NCI-H345 treated with DMSO at 0.1 percent for 48 hours (cell line): ENCODE measurements around the gene PSENEN.

Experiments
- DNase-seq: peaks from one replicate; lab custom pipeline; 2025; ENCODE audit not compliant: unreplicated experiment; lab: John Stamatoyannopoulos, UW

PSENEN gene

DNA sequence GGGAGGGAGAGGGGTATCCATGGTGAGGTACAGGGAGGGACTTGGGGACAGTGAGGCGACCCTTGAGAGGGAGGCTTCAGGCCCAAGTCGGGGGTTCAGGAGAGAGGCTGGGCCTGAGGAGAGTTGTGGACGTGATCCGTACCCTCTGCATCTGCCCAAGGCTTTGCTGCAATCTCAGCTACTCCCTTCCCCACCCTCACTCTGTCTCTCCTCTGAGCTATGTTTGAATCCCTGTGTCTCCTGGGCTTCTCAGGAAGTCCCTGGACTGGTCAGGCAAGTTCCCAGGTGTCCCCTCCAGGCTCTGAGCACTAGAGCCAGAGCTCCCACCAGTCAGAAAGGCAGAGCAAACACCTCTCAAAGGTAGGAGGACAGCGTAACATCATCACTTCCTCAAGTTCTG, 4.7 kb downstream of the PSENEN start:
- no peak for DNase-seq

GRCh38 chr19:35751839-35752745, 6.6 kb downstream of the PSENEN start:
- DNase-seq = no peak

GRCh38 chr19:35752746-35753350, 7.4 kb downstream of the PSENEN start:
- no peak for DNase-seq

DNA sequence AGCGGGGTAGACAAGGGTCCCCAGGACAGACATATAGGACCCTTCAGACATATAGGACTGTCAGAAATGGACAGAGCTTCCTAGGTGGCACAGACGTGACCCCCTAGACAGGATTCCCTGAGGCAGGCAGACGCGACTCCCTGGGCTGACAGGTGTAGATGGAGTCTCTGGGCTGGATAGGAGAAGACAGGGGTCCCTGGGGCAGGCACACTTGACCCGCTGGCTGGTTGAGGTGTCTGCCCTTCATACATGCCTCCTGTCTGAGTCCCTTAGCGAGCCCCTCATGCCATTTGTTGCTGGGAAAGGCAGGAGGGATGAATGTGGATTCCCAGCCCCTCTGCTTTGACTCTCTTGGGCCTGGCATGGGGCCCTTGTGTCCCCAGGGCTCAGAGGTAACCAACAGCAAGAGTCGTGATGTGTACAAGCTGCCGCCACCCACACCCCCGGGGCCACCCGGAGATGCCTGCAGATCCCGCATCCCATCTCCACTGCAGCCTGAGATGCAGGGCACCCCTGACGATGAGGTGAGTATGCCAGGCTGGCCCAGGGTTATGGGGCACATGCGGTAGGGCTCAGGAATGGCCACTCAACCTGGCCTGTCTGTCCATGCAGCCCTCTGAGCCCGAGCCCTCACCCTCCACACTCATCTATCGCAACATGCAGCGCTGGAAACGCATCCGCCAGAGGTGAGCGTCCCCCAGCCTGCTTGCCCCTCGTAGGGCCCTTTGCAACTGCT, 8.4 kb downstream of the PSENEN start:
- no peak for DNase-seq

GRCh38 chr19:35754370-35755130, 9.1 kb downstream of the PSENEN start:
- no peak for DNase-seq

DNA sequence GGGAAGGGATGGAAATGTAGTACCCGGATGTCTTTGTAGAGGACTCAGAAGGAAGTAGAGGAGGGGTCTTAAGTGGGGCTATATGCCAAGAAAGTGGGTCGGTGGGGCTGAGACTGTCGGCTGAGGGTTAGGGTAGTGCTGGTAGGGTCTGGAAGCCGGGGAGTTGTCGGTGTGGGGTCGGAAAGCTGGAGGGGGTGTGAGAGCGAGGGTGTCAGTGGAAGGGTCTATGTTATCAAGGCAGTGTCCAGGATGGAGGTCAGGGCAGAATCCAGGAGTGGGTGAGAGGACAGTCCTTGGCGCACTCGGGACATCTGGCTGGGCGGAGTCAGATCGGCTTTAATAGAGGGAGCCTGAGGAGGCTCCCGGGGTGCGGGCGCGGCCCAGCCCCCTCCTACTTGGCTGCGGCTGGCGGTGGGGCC, 9.7 kb downstream of the PSENEN start:
- DNase-seq = no peak

DNA sequence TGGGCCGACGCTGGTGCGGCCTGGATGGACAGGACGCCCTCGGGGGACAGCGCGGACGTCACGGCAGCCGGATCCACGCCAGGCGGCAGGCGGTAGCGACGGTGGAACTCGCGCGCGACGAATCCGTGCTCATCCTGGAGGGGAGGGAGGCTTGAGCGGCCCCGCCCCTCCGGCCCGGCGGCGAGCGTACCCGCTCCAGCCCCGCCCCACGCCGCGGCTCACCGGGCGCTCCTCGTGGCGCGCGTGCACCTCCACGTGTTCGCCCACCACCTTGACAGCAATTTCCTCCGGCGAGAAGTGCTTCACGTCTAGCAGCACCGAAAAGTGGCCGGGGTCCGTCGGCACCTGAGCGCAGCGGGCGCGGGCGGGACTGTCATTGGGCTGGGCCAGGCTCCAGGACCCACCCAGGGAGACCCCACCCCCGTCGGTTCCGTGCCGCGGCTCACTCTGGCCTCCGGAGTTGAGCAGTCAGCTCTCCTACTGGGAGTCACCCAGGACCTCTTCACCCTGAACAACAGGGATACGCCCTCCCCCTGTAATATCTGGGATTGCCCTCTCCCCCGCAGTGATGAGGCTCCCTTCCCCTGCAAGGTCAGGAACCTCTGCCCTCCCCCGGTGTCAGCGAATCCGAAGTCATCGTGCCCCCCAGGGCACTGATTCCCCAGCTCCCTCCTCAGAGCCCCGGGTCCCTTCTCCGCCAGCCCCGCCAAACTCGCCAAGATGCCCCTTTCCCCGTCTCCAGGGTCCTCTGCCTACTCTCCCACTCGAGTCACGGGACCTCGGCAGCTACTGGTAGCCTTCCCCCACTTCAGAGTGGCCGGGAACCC, 10.3 kb downstream of the PSENEN start:
- no peak for DNase-seq

DNA sequence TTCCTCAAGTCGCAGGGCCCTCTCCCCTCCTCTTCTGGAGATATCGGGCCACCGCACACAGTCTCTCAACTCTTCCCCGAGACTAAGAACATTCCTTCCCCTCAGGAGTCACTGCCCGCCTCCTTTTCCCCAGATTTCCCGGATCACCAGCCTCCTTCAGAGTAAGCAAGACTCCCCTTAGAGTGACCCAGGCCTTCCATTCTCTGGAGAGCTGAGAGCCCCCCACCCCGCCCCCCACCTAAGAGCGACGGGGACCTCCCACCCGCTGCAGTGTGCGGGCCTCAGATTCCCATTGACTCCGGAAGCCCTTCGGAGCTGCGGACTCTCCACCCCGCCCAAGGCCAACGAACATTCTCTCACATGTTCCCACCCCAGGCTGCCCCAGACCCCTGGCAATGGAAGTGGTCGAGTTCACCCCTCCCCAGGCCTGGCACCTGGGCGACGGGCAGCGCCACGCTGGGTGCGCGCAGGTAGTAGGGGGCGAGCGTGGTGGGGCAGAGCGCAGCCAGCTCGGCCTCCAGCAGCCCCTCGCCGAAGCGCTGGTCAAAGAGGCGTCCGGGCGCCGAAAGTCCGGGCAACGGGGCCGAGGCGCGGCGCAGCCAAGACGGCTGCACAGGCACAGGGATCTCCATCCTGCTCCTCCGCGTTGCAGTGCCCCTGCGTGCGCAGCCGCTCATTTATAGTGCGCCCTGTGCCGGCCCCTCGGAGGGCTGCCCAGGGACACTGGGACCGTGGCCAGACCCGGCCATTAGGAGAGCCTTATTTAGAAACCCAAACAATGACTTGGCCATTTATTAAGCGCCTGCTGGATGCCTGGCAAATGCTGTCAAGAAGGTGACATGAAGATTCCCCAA, 11.2 kb downstream of the PSENEN start, which contains the start of gene HSPB6:
Gene HSPB6 (minus strand): TSS at position 653 of the 854 bp plus-strand sequence. CDS start 21 bp downstream, at position 632.
- no peak for DNase-seq

GRCh38 chr19:35757231-35757748, 11.8 kb downstream of the PSENEN start:
- no peak for DNase-seq

DNA sequence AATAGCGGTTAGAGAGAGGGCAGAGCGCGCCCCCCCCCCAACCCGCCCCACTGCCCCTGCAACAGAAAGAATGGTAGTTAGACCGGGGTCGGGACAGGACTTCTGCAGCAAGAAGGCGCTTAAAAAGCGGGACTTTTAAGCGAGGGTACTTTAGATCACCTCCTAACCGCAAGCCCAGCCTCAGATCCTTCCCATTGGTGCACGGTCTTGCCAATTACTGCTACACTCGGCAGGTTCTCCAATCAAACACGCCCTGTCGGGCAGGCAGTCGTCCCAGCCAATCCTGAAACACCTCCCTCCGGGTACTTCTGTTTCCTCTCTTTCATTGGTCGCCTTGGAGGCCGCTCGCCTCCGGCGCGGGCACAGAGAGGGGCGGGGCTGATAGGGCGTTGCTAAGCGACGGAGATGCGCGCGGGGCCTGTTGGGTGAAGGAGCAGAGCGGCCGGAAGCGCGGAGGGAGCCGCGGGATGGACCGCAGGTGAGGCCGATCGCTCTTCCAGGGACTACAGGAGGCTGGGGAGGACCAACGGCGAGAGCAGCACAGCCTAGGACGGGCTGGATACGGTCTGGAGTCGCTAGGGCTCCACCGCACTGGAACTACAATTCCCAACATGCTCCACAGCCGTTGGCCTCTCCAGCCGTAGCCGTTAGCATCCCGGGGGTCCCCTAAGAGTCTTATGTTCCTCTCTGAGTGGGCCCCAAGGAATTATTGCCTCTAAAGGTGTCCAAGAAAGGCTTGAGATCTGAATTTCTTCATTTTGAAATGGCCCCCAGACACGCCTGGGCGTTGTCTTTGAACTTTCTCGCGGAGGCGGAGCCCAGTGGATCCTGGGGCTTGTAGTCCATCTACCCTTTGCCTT, 12.5 kb downstream of the PSENEN start, which contains the start of gene PROSER3:
Gene PROSER3 (plus strand): TSS at position 428 of the 860 bp plus-strand sequence. CDS start 40 bp downstream, at position 468.
- peak; percentile 100 for DNase-seq

DNA sequence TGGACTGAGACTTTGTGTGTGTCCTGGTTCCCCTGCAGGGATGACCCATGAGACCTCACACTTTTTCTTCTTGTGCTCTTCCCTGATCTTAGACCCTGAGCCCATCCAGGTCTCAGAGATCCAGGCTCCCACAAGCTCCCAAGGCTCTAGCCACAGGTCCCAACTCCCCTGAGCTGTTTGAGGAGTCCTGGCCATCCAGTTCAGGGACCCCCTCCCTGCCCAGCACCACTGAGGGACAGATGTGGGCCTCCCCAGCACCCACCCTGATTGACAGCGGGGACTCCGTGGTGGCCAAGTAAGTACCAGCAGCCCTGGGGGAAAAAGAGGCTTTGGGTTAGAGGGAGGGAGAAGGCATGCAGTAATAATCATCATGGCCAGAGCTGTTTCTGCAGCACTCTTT, 14.2 kb downstream of the PSENEN start:
- no peak for DNase-seq

GRCh38 chr19:35760711-35761349, 15.4 kb downstream of the PSENEN start:
- DNase-seq = no peak

DNA sequence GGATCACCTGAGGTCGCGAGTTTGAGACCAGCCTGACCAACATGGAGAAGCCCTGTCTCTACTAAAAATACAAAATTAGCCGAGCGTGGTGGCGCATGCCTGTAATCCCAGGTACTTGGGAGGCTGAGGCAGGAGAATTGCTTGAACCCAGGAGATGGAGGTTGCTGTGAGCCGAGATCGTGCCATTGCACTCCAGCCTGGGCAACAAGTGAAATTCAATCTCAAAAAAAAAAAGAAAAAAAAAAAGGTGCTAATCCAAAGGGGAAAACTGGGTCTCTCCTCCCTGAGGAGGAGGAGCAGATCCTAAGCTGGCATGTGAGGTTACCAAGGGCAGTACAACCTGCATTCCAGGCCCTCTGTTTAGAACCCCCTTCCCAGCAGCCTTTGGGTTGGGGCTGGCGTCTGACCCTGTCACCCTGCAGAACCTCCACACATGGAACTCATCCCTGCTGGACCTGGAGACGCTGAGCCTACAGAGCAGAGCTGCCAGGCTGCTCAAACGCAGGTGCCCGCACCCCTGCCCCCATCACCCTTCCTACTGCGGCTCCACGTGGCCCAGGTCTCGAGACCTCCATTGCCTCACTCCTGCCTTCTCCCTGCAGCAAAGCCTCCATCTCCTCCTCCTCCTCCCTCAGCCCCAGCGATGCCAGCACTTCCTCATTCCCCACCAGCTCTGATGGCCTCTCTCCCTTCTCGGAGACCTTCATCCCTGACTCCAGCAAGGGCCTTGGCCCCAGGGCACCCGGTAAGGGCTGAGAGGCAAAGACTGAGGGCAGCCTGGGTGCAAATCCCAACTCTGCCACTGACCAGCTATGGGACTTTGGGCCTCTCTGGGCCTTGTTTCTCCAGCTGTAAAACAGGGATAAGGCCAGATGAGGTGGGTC, 19.2 kb downstream of the PSENEN start:
- DNase-seq = no peak

GRCh38 chr19:35766571-35767104, 21.2 kb downstream of the PSENEN start:
- DNase-seq = no peak

- no peak for DNase-seq
Observed at GRCh38 chr19:35767288-35768081, 22.0 kb downstream of the PSENEN start.
